PC-3 (cell line): ENCODE measurements around the gene PITX3. TPM values are rescaled to one million over a fixed set of nuclear protein-coding genes. Genes with fewer than 3 reads are reported as not detected.

ENCODE experiments used
- ATAC-seq: fragments of 200-7000 bp; cut with Tn5 transposase; 2 replicates; pipeline ENCODE4 v1.9.1; 2020; ENCODE audit warnings: mild to moderate bottlenecking, moderate library complexity
- BruUV-seq: library from RNA; stranded (reverse); fragments of 400-500 nt; replicated peaks from 2 replicates; lab custom pipeline; 2021; lab: Mats Ljungman, UMichigan
- CTCF ChIA-PET: fragments of 300-600 bp; sonication (Branson Sonifier 250); formaldehyde crosslinking; loops from one replicate; lab custom pipeline; 2022; ENCODE audit warnings: antibody characterized with exemption; lab: Charles Lee
- POLR2A ChIA-PET: fragments of 300-600 bp; sonication (Branson Sonifier 250); formaldehyde crosslinking; loops from one replicate; lab custom pipeline; 2022; ENCODE audit warnings: antibody characterized with exemption; ENCODE audit not compliant: unreplicated experiment; lab: Charles Lee
- DNase-seq: peaks from one replicate; pipeline ENCODE4 v3.0.0-alpha.2; 2015
- H2AFZ ChIP-seq: fragments of 300-600 bp; sonication (generic); 2 replicates; pipeline ENCODE4 v1.6.0; 2016; ENCODE audit warnings: antibody characterized with exemption, low read length
- H3F3A ChIP-seq: fragments of 300-600 bp; sonication (generic); one replicate; pipeline ENCODE4 v1.6.0; 2017; ENCODE audit warnings: antibody characterized with exemption, low read length, control low read depth, mild to moderate bottlenecking; ENCODE audit not compliant: unreplicated experiment
- H3K27ac ChIP-seq: fragments of 300-600 bp; sonication (generic); 2 replicates; pipeline ENCODE4 v1.5.1; 2016; ENCODE audit warnings: mild to moderate bottlenecking, low read length
- H3K27me3 ChIP-seq: fragments of 300-600 bp; sonication (generic); 2 replicates; pipeline ENCODE4 v1.6.1; 2016; ENCODE audit warnings: low read length, mixed read lengths
- H3K36me3 ChIP-seq: fragments of 300-600 bp; sonication (generic); 2 replicates; pipeline ENCODE4 v1.6.1; 2016; ENCODE audit warnings: low read depth, mixed run types, low read length, mixed read lengths
- H3K4me1 ChIP-seq: fragments of 300-600 bp; sonication (generic); 2 replicates; pipeline ENCODE4 v1.5.1; 2016; ENCODE audit warnings: low read length; ENCODE audit not compliant: insufficient read depth
- H3K4me2 ChIP-seq: fragments of 300-600 bp; sonication (generic); 2 replicates; pipeline ENCODE4 v1.6.0; 2016; ENCODE audit warnings: low read length
- H3K4me3 ChIP-seq: fragments of 300-600 bp; sonication (generic); 2 replicates; pipeline ENCODE4 v1.5.1; 2016; ENCODE audit warnings: mild to moderate bottlenecking, low read length, mixed read lengths
- H3K79me2 ChIP-seq: fragments of 300-600 bp; sonication (generic); 2 replicates; pipeline ENCODE4 v1.6.1; 2017; ENCODE audit warnings: low read length, mixed read lengths
- H3K9ac ChIP-seq: fragments of 300-600 bp; sonication (generic); 2 replicates; pipeline ENCODE4 v1.6.0; 2016; ENCODE audit warnings: mild to moderate bottlenecking, low read length
- H3K9me2 ChIP-seq: fragments of 300-600 bp; sonication (generic); replicated peaks from 2 replicates; pipeline ENCODE4 v1.6.1; 2016; ENCODE audit warnings: mixed run types, low read length, mixed read lengths
- H3K9me3 ChIP-seq: fragments of 300-600 bp; sonication (generic); 2 replicates; pipeline ENCODE4 v1.6.1; 2016; ENCODE audit warnings: low read length, mixed read lengths
- H4K20me1 ChIP-seq: fragments of 300-600 bp; sonication (generic); 2 replicates; pipeline ENCODE4 v1.6.1; 2016; ENCODE audit warnings: low read length, mixed read lengths
- EZH2 ChIP-seq: fragments of 300-600 bp; sonication (generic); IDR thresholded peaks from one replicate; pipeline ENCODE4 v1.6.1; 2017; ENCODE audit warnings: antibody characterized with exemption, mild to moderate bottlenecking, low read length; ENCODE audit not compliant: unreplicated experiment
- EZH2phosphoT487 ChIP-seq: fragments of 300-600 bp; sonication (generic); IDR thresholded peaks from 2 replicates; pipeline ENCODE4 v1.6.1; 2018; ENCODE audit warnings: mild to moderate bottlenecking, antibody characterized with exemption, low read length, borderline replicate concordance
- intact Hi-C: fragments of 100-400 bp; cut with micrococcal nuclease; formaldehyde crosslinking; loops from 2 replicates; pipeline ENCODE4 v1.9.0; 2023
- total RNA-seq: library from RNA; depleted of rRNA; stranded (reverse); fragments of >200 nt; gene quantifications from 2 replicates; pipeline ENCODE4 v1.2.3, GENCODE V29; 2014
- TF ChIP-seq, protein P1 (sequence below): fragments of 300-600 bp; sonication (generic); conservative IDR thresholded peaks from 2 replicates; pipeline ENCODE4 v1.5.1; 2017; ENCODE audit warnings: antibody characterized with exemption, low read depth, mild to moderate bottlenecking, low read length

The PITX3 gene
- total RNA-seq, 1 experiment from 2014 or later, result not detected

DNA sequence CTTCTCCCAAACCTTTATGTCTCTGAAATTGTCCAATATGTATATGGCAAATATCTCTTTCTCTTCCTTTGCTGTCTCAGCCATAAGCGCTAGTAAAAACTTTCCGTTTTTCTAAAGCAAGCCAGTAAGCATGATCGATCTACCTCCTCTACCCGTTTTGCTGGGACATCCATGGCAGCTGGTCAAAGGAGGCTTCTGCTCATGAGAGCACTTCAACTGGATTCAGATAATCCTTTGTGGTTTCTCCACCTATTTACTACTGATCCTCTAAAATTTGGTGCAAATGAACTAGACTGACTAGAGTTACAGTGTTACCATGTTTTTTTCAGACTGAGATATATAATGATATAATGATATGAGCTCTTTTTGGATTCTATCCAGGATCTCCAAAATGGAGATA, 46.7 kb upstream of the PITX3 start:
- Histone ChIP-seq H4K20me1 (0 out of 2 replicates have a peak, but pooled peaks cover 4% of the 10 kb centered on the region), H3F3A (no peaks in the 10 kb centered on the region), H3K27me3 (no peaks in the 10 kb centered on the region), H3K4me1 (no peaks in the 10 kb centered on the region), H3K9ac (no peak overlapping the region), H3K4me3 (no peak overlapping the region), H3K4me2 (no peak overlapping the region), H3K79me2 (peaks cover 39% of the 10 kb centered on the region; the same call in 1 of the 2 replicates), H3K9me2 (no peaks in the 10 kb centered on the region), H3K27ac (no peak overlapping the region), H2AFZ (no peak overlapping the region), H3K9me3 (no peaks in the 10 kb centered on the region), H3K36me3 (no peaks in the 10 kb centered on the region; the same call in 1 of the 2 replicates)
- intact Hi-C loops, result no loop called here
- ChIA-PET POLR2A (no interaction called here), CTCF (no interaction called here)
- no TSS peak for BruUV-seq
- ATAC-seq, result no peak
- TF ChIP-seq EZH2phosphoT487 (no peak), EZH2 (no peak)
- TF ChIP-seq, protein P1, sequence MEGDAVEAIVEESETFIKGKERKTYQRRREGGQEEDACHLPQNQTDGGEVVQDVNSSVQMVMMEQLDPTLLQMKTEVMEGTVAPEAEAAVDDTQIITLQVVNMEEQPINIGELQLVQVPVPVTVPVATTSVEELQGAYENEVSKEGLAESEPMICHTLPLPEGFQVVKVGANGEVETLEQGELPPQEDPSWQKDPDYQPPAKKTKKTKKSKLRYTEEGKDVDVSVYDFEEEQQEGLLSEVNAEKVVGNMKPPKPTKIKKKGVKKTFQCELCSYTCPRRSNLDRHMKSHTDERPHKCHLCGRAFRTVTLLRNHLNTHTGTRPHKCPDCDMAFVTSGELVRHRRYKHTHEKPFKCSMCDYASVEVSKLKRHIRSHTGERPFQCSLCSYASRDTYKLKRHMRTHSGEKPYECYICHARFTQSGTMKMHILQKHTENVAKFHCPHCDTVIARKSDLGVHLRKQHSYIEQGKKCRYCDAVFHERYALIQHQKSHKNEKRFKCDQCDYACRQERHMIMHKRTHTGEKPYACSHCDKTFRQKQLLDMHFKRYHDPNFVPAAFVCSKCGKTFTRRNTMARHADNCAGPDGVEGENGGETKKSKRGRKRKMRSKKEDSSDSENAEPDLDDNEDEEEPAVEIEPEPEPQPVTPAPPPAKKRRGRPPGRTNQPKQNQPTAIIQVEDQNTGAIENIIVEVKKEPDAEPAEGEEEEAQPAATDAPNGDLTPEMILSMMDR, result no peak
- no peak for DNase-seq

DNA sequence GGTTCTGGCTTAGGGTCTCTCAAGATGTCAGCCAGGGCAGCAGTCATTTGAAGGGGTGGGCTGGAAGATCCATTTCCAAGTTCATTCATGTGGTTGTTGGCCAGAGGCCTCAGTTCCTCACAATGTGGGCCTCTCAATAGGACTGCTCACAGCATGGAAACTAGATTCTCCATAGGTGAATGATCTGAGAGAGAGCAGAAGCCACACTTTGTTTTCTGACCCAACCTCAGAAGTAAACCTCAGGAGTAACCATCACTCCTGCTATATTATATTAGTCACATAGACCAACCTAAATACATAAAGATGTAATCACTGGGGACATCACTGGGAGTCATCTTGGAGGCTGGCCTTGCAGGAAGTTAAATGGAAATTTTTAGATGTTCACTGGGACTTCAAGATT, 46.2 kb upstream of the PITX3 start:
- H3K36me3 ChIP-seq, result no peaks in the 10 kb centered on the region; the same call in 1 of the 2 replicates
- no peak overlapping the region for H3K27ac ChIP-seq
- H3K79me2 ChIP-seq, result peaks cover 39% of the 10 kb centered on the region; the same call in 1 of the 2 replicates
- no peaks in the 10 kb centered on the region for H3F3A ChIP-seq
- no peak for DNase-seq
- intact Hi-C loops, result no loop called here
- no peaks in the 10 kb centered on the region for H3K4me1 ChIP-seq
- no peak overlapping the region for H3K4me2 ChIP-seq
- H3K27me3 ChIP-seq, result no peaks in the 10 kb centered on the region
- no peak overlapping the region for H3K4me3 ChIP-seq
- no peak overlapping the region for H3K9ac ChIP-seq
- no peak overlapping the region for H2AFZ ChIP-seq
- no peaks in the 10 kb centered on the region for H3K9me3 ChIP-seq
- no peaks in the 10 kb centered on the region for H3K9me2 ChIP-seq
- no TSS peak for BruUV-seq
- ATAC-seq, result peak; percentile 64
- ChIA-PET POLR2A (no interaction called here), CTCF (no interaction called here)
- TF ChIP-seq, protein P1, result no peak
- H4K20me1 ChIP-seq, result 0 out of 2 replicates have a peak, but pooled peaks cover 4% of the 10 kb centered on the region

DNA sequence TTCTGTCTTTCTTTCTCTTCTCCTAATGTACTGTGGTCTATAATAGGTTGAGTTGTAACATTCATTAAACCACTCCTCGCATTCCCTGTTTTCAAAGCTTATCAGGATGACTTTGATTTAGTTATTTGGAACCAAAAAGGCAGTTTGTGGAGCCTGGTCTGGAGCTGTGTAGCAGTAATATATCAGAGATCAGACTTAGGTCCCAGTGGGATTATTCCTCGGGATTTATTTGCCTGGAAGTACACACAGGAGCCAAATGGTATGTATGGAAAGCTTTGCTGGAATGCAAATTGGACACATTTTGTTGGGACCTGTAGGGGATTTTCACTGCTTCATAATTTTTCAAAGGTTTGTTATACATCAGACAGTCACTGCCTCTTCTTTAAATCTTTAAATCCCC, 44.9 kb upstream of the PITX3 start:
- TF ChIP-seq, protein P1, result no peak
- no peak for TF ChIP-seq EZH2
- TF ChIP-seq EZH2phosphoT487, result no peak
- intact Hi-C loops, result no loop called here
- Histone ChIP-seq H4K20me1 (0 out of 2 replicates have a peak, but pooled peaks cover 4% of the 10 kb centered on the region), H3K9ac (no peak overlapping the region), H3K79me2 (peaks cover 35% of the 10 kb centered on the region; the same call in 1 of the 2 replicates), H3K9me2 (no peaks in the 10 kb centered on the region), H3K4me1 (no peaks in the 10 kb centered on the region), H3K4me3 (no peak overlapping the region), H3F3A (no peaks in the 10 kb centered on the region), H3K9me3 (no peaks in the 10 kb centered on the region), H3K4me2 (no peak overlapping the region), H3K27ac (no peak overlapping the region), H3K27me3 (no peaks in the 10 kb centered on the region), H3K36me3 (no peaks in the 10 kb centered on the region; the same call in 1 of the 2 replicates), H2AFZ (no peak overlapping the region)
- DNase-seq, result no peak
- BruUV-seq, result no TSS peak
- CTCF ChIA-PET, result no interaction called here
- ATAC-seq, result no peak
- POLR2A ChIA-PET, result no interaction called here
